HG03520 (cell line): ENCODE data around the gene EHF.

Experiments used
- ATAC-seq: cut with Tn5 transposase; IDR thresholded peaks from one replicate; pipeline ENCODE4 v1.9.1; 2021; ENCODE audit warnings: mild to moderate bottlenecking, moderate library complexity; ENCODE audit not compliant: unreplicated experiment

Gene EHF

DNA sequence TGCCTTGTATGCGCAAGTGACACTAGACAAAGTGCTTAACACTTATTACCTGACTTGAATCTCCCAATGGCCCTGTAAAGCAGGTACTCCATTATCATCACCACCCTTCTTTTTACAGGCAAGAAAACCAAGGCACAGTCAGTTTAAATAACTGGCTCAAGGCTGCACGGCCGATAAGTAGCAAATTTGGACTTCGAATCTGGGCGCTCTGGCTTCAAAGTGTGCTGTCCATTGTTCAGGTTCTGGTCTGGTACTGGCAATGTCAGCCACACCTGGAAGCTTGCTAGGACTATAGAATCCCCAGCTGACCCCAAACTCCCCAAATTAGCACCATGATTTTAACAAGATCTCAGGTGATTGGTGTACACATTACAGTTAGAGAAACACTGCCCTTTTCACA lies 19.3 kb upstream of the EHF start:
- ATAC-seq, result no peak

DNA sequence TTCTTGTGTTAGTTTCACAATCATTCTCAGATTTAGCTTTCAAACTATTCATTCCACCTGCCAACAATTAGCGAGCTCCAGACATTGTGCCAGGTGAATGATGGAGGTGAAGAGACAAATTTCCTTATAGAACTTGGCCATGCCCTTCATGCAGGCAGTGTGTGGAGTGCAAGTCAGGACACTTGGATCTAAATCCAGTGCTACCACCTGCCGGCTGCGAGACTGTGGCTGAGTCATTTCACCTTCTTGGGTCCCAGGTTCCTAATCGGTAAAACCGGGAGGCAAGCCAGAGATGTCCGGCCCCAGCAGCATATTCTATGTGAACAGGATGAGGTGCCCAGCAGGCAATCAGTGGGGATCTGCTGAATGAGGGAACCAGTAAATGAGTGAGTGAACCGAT lies 18.6 kb upstream of the EHF start:
- no peak for ATAC-seq

DNA sequence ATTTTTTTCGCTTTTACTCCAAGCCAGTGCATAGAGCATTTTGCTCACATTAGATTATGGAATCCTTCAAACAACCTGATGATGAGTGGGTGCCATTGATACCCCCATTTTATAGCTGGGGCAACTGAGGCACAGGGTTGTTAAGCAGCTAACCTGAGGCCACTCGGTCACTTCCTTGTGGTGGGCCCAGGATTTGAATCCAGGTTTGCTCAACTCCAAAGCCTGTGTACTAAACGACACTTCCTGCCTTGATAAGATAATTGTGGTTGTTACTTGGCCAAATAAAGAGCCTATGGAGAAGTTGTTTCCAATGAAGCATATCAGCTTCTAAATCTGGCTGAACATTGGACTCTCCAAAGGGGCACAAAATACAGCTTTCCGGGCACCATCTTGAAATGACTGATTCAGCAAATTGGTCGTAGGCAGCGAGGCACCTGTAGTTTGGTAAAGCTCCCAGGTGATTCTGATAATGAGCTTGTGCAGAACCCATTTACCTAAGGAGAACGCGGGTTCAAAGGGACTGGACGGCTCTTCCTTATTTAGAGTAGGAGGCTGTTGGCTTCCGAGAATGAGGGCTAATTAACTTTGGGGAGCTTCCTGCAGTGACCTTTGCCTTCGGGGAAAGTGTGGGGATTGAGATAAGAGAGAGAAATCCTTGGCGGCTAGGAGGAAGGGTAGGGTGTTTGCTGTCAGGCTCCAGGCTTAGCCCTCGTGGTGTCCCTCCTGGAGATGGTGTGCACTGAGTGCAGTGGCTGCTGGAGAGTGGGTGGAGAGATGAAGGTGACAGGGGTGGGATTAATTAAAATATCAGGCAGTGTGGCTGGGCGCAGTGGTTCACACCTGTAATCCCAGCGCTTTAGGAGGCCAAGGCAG lies 17.5 kb upstream of the EHF start:
- no peak for ATAC-seq

DNA sequence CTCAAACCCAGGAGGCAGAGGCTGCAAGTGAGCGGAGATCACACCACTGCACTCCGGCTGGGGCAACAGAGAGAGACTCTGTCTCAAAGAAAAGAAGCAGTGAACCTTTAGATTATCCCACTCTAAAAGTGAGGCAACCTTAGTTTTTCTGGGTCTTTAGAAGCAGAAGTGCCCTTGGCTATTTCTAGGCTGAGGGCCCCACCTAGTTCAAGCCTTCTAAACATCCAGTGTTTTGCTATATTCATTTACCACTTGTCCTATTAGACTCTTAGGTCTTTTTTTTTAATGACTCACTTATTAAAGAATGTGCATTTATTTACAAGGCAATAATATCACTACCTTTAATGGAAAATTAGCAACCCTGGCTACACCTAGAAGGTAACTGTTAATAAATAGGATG lies 16.7 kb upstream of the EHF start:
- ATAC-seq, result no peak

DNA sequence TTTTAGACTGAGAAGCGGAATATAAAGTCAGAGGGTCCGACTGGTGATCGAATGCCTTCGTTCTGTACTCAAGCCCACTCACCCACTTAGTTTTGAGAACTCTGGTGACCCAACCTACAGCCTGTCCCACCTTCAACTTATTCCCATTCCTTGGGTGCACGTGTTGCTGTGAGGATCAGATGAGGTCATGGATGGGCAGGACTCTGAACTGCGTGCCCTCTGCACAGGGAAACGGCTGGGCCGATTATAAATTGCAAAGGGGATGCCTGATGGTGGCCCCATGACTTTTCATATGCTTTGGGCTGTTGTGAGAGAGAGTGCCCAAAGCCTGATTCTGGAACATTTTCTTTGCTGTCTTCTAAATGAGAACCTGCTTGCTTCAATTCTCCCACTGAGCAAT lies 16.0 kb upstream of the EHF start:
- no peak for ATAC-seq

DNA sequence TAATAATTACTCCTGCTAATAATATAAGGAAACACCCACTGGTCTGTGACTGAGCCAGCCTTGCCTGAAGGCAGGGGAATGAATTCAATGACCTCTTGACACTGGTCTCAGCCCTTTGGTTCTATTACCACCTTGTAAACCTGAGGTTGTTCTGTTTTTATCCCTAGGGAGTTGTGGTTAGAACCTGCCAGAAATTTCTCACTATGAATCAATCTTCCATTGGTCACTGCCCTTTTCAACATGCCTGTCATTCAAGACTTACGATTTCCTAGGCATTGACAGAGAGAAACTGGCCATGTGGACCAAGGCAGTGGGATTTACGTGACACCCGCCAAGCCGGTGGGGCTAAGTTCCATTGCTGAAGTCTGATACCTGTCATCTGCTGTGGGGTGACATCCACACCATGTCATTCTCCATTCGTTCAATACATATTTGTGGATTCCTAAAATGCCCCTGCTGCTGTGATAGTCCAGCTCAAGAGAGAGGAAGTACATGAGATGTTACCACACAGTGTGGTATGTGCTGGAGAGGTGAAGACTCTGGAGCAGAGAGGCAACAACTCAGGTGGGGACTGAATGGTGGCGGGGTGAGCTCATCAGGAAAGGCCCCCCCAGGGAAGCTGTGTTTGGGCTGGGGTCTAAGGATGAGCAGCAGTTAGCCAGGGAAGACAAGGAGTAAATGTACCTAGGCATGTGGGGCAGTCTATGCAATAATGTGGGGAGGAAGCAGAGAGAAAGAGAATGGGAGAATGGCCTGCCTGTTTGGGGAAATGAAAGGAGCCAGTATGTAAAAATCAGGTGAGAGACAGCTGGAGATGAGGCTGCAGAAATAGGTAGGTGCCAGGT lies 15.2 kb upstream of the EHF start:
- ATAC-seq, result no peak

DNA sequence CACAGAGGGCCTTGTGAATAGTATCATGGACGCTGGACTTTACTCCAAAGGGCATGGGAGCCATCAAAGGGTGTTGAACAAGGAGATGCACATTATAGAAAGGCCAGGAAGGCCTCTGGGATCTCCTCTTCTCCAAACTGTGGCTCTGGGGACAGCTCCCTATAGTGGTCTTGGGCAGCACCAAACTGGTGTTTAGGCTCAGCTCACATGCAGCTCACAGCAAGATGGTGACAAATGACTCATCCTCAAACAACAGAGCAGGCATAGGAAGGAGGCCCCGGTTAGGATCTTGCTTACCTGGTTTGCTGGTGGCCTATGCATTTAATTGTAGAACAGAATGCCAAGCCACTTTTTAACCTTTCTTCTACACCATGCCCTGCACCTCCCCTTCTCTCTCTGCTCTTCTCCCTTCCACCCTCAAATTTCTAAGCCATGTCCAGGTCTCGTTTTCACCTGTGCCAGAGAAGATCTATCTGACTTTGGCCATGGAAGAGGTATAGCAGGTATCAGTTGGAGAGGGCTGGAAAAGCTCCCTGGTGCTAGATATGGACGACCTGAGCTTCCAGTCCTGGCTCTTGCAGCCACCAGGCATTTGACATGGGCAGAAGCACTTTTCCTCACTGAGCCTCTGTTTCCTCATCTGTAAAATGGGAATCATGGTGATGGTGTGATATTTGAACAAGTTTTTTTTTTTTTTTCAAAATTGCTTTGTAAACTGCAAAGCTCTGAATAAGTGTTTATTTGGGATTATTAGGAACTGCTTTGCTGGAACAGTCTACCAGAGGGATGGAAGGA lies 14.4 kb upstream of the EHF start:
- no peak for ATAC-seq

DNA sequence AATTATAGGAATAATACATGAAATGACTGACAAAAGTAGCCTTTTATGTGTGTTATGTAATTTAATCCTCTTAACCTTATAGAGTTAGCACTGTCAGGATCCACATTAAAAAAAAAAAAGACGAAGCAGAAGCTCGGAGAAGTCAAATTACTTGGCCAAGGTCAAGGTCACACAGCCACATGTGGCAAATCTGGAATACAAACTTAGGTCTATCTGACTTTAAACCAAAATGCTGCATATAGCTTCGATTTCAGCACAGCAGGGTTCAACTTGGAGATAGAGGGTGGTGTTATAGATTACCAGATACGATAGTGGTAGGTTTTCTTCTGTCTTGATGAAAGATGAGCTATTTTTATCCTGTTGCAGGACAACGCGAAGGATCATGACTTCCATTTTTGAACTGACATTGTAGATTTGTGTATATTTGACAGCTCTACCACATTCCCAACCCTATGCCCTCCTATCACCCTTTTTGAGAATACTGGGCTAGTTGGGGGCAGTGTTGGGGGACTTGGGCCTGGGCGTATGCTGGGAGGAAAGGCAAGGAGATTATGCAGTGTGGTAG lies 11.6 kb upstream of the EHF start:
- no peak for ATAC-seq

DNA sequence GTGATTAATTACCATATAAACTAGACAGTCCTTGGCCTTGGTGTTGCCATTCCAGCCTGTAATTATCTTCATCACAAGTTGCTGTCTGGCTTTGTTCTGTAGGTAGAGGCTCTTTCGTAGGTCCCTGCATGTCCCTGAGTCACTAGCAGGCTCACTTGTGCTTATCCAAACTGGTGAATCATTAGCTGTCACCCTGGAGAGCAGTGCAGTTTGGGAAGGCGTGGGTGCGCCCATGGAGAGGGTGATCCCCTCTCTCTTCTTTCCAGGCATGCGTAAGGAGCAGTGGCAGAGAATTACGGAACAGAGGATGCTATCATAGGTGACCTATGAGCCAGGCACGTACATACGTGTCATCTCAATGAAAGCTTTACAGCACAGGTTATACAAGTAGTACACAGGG lies 11.0 kb upstream of the EHF start:
- no peak for ATAC-seq

DNA sequence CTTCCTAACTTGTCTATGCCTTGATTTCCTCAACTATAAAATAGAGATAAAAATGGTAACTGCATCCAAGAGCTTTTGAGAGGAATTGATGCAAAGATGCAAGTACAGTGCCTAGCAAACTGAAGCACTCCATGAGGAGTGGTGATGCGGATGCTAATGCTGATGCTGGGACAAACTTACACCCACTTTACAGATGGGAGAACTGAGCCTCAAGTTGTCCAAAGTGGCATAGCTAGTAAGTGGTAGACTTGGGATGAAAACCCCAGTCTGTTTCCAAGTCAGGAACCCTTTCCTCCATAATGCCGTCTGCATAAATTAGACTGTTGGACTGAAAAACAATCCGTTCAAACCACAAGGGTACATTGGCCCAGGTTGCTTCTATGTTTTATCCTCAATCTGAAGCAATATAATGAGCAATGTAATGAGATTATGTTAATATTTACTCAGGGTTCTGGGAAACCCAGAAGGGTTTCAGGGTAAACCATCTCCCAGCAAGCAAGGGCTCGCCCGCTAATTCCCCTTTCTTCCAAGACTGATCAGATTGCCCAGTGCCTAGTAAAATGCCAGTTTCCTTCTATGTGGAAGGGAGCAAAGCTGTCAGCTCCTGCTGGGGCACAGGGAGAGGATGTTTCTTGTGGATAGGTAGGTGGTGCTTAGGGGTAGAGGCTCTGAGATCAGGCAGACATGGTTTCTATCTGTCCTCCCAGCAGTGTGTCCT lies 10.4 kb upstream of the EHF start:
- ATAC-seq, result no peak

DNA sequence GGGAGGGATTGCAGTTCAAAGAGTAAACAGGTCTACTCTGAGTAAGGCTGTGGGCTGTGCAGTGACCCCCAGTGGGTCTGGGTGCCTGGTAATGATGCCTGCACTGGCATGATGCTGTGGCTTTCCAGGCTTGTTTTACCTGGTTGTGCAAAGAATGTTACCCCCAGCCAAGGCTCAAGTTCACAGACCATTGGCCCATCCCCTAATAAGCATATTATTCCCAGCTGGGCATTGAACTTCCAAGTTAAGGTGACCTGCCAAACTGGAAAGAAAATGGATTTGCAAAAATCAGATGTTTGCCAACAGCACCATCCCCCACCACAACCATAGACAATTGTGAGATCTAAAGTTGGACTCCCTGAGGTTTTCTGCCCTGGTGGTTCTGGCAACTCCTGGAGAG lies 7.9 kb upstream of the EHF start:
- ATAC-seq, result no peak

DNA sequence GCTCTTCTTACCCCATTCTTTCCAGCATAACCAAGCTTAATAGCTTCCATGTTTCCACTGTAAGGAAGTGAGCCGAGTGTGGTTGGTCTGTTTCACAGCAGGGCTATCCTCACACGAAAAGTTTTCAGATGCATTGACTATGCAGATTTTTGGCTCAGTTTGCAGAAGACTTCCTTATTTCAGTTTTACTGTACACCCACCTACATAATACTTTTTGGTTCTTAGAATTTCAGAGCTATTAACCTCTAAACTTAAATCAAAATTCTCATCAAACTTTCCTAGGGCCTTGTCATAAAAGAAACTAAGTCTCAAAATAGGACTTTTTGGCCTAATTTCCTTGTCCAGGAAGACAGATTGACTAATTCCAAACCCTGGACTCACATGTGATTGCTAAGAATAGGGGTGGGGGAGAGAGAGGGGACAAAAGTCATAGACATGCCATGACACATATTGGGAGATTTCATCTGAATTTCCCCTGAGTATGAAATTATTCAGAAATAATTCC lies 7.3 kb upstream of the EHF start:
- peak; percentile 71 for ATAC-seq

DNA sequence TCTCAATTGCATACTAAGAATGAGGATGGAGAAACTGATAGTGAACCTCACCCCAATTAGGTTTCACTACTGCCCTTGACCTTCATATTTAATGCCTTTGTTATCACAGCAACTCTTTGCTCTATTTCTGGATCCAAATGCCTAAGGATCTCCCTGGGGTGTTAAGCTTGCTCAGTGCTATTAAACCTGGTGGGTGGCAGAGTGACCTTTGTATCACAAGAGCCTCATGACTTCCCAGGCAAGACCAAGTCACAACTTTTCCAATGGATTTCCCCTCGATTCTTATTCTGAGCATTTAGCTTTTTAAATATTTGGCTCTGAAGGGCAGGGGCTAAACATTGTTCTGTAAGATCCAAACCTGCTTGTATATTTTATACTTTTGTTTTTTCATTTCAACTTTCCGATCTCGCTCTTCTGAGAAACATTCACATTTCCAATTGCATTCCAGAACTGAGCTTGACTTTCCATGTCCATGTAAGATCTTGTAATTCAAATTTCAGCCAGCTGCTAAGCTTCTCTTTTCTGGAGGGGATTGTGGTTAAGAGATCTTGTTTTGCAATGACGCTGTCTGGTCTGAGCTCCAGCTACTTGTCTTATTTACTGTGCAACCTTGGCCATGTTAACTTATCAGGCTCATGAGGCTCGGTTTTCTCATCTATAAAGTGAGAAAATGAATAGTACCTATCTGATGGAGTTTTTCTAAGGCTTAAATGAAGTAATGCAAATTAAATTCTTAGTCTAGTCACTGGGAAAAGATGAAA lies 6.4 kb upstream of the EHF start:
- peak; percentile 71 for ATAC-seq

DNA sequence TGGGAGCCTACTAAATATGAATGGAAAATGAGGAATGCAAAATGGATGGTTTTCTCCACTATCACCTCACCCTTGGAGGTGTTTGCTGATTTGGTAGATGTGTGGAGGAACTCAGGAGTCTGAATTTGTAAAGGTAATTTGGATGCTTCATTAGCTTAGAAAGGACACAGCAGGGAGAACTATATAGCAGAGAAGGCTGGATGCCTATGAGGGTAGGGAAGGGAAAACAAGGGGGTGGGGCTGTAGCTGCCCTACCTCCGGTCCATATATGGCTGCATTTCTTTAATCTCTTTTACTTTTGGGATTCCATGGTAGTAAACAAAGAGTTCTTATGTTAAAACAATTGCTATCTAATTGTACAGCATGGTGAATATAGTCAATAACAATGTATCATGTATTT lies 4.8 kb upstream of the EHF start:
- no peak for ATAC-seq

DNA sequence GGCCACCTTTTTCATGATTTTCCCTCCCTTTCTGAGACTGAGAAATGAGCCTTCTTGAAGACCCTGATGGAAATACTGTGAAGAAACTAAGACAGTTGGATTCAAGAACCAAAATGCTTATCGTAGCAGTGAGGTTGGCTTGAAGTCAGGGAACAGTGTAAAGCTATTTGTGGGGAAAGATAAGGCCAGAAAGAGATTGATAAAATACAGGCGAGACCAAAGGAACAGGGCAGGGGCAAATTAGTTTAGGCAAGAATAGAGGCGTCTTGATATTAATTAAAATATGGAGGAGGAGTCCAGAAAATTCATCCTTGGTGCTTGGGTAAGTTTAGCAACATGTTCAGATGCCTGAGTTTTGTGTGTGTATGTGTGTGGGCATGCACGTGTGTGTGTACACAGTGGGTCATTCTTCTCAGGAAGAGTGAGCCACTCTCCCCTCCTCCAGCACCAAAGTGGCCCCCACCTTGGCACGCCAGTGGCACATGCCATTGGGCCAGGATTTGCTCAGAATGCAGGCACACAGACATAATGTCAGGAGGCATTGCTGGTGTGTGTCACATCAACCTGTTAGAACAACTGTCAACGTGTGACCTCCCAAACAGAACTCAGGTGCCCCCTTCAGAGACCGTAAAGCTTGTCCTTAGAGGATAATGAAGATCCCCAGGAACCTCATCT lies 3.9 kb upstream of the EHF start:
- no peak for ATAC-seq

DNA sequence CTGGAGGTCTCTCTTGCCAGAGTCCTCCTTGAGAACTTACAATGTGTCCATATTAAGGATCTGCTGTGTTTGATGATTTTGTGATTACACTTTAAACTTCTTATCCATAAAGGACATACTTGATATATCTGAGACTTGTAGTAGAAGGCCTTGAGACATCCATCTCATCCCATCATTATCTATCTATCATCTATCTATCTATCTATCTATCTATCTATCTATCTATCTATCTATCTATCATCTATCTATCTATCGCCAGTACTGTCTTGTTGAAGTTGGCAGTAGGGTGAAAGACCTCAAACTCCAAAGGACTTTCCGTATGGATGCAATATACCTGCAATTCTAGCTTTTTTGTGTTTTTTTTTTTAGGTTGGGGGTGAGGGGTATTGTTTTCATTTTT lies 2.5 kb upstream of the EHF start:
- ATAC-seq, result no peak

DNA sequence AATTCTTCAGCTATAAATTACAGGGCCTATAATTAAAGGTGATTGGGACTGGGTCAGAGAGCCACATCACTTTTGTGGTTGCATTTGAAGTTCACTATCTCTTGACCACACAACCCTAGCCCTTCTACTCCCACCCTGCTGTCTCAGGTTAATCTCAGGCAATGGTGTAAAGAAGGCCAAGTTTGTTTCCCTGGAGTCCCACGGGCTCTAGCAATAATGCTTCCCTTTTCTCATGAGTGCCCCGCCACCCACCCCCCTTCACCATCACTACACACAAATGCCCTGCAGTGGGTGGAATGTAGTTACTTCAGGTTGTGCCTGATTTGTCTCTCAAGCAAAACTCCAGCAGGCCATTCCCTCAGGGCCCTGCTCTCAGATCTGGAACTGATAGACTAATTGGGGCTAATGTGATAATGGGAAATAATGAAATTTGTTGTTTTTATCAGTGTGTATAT lies 1.8 kb upstream of the EHF start:
- no peak for ATAC-seq

DNA sequence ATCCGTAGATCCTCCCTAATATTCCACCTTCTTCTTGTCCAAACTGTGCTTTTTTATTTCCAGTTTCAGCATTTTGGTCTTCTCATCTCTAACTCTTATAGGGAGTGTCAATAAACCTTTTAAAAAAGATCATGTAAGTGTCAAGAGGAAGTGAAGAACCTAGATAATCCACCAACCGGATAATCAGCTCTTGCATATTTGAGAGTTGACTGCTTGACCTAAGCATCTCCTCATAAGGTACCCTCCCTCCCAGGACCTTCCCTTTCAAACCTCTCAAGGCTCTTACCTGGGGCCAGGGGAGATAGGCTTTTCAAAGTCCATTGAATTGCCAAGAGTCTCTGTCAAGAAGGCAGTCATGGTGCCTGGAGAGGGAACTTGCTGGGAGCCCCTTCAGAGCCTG lies 691 bp upstream of the EHF start:
- no peak for ATAC-seq

DNA sequence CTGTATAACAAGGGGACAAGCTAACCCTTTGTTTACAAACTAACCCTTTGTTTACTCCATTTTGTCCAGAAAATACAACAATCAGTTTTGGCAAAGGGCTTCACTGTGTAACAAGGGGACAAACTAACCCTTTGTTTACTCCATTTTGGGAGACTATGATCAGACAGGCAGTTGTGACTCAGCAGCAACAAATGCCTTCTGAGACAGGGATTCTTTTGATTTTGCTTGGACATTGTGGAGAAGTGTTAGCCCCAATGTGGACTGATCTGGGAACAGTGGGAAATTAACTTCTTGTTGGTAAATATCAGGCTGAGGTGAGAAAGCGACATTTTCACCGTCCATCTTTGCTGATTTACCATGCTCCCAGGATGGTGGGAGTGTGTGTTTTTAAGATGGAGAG lies 983 bp downstream of the EHF start:
- ATAC-seq, result no peak
